Effector memory CD8-positive, alpha-beta T cell (primary cell): ENCODE data around the gene XPO4.
"Not testable (repeated sequence)": the region's sequence is repeated elsewhere in the genome, so short reads cannot be mapped to it uniquely, and the experiment has no call there.

Source experiments
- ATAC-seq: fragments of 150-1000 bp; cut with Tn5 transposase; replicated peaks from 2 replicates; pipeline ENCODE4 v1.10.0; 2021; ENCODE audit warnings: mild to moderate bottlenecking, moderate library complexity
- DNase-seq, 3 experiments: peaks; one replicate each; pipeline ENCODE4 v3.0.0; 2021
- H3K27ac Mint-ChIP-seq, 2 donors: one replicate each; pipeline ENCODE4 v1.8.0; 2022; ENCODE audit warnings: mild to moderate bottlenecking in 2 of 2, mixed read lengths in 2 of 2, moderate library complexity in 2 of 2
- H3K27me3 Mint-ChIP-seq, 2 donors: one replicate each; pipeline ENCODE4 v1.8.0; 2022; ENCODE audit warnings: mixed read lengths in 2 of 2
- H3K36me3 Mint-ChIP-seq: one replicate; pipeline ENCODE4 v1.8.0; 2022; ENCODE audit warnings: mild to moderate bottlenecking, moderate library complexity, mixed read lengths; ENCODE audit not compliant: insufficient read depth
- H3K4me1 Mint-ChIP-seq, 2 donors: one replicate each; pipeline ENCODE4 v1.8.0; 2022; ENCODE audit warnings: low read depth in 2 of 2, mixed read lengths in 2 of 2
- H3K4me3 Mint-ChIP-seq, 2 donors: one replicate each; pipeline ENCODE4 v1.8.0; 2022; ENCODE audit warnings: mild to moderate bottlenecking in 2 of 2, mixed read lengths in 2 of 2, moderate library complexity in 2 of 2
- H3K9me3 Mint-ChIP-seq, 2 donors: one replicate each; pipeline ENCODE4 v1.8.0; 2022; ENCODE audit warnings: mixed read lengths in 2 of 2
- total RNA-seq, 9 experiments: gene quantifications; one replicate each; lab custom pipeline; 2026; lab: John Stamatoyannopoulos, UW

The XPO4 gene
- 82.3 to 155 (median 136) reads per million in 9 experiments for total RNA-seq

- Mint-ChIP-seq H3K36me3 (peaks cover 31% of the 10 kb centered on the region), H3K4me1 (peaks cover 11 to 33% of the 10 kb centered on the region in 2 donors), H3K4me3 (peak within 1 kb of the TSS; percentile 98 to 99), H3K9me3 (no peaks in the 10 kb centered on the region), H3K27me3 (peaks cover 3 to 4% of the 10 kb centered on the region in 2 donors), H3K27ac (peak within 1 kb of the TSS; percentile 97 to 99)
- DNase-seq (peak; percentile 68 to 74 (median 73)), ATAC-seq (peak; percentile 92)
These were observed at the start of gene XPO4 for GRCh38 chr13:20902438-20903163. TSS of gene XPO4 (minus strand) at chr13:20902746. CDS start at chr13:20902738, 8 bp downstream.

GRCh38 chr13:20948001-20948400 is 45.5 kb upstream of the XPO4 start:
- ATAC-seq: not testable (repeated sequence)
- H3K27me3 Mint-ChIP-seq: peaks cover 66 to 79% of the 10 kb centered on the region in 2 donors

GRCh38 chr13:20945952-20946383 is 43.4 kb upstream of the XPO4 start:
- peak overlapping the region in 1 of 2 donors; percentile 60 for H3K4me3 Mint-ChIP-seq

More at GRCh38 chr13:20948001-20948400, 45.5 kb upstream of the XPO4 start:
- DNase-seq, H3K27ac Mint-ChIP-seq, H3K36me3 Mint-ChIP-seq, H3K9me3 Mint-ChIP-seq, H3K4me3 Mint-ChIP-seq: not testable (repeated sequence)
- peaks cover 7 to 10% of the 10 kb centered on the region in 2 donors for H3K4me1 Mint-ChIP-seq

GRCh38 chr13:20942938-20943559 is 40.5 kb upstream of the XPO4 start:
- Mint-ChIP-seq H3K27ac (no peak overlapping the region), H3K4me3 (no peak overlapping the region), H3K9me3 (no peaks in the 10 kb centered on the region), H3K27me3 (peaks cover 57 to 75% of the 10 kb centered on the region in 2 donors), H3K4me1 (peaks cover 7 to 10% of the 10 kb centered on the region in 2 donors), H3K36me3 (peaks cover 13% of the 10 kb centered on the region)
- ATAC-seq: no peak
- DNase-seq: no peak

More at GRCh38 chr13:20945952-20946383, 43.4 kb upstream of the XPO4 start:
- no peak for DNase-seq
- H3K9me3 Mint-ChIP-seq: no peaks in the 10 kb centered on the region
- no peak overlapping the region for H3K27ac Mint-ChIP-seq
- H3K36me3 Mint-ChIP-seq: peaks cover 10% of the 10 kb centered on the region
- ATAC-seq: peak; percentile 49
- H3K4me1 Mint-ChIP-seq: peaks cover 7 to 10% of the 10 kb centered on the region in 2 donors
- H3K27me3 Mint-ChIP-seq: peaks cover 59 to 74% of the 10 kb centered on the region in 2 donors

GRCh38 chr13:20940511-20940910 is 38.0 kb upstream of the XPO4 start:
- H3K9me3 Mint-ChIP-seq, H3K27ac Mint-ChIP-seq, ATAC-seq, H3K4me3 Mint-ChIP-seq, H3K4me1 Mint-ChIP-seq, DNase-seq: not testable (repeated sequence)
- Mint-ChIP-seq H3K36me3 (peaks cover 10% of the 10 kb centered on the region), H3K27me3 (peaks cover 44 to 61% of the 10 kb centered on the region in 2 donors)

- Mint-ChIP-seq H3K27ac (no peak overlapping the region), H3K27me3 (peaks cover 40 to 61% of the 10 kb centered on the region in 2 donors), H3K4me1 (no peaks in the 10 kb centered on the region), H3K4me3 (no peak overlapping the region), H3K9me3 (no peaks in the 10 kb centered on the region), H3K36me3 (peaks cover 10% of the 10 kb centered on the region)
- DNase-seq (no peak), ATAC-seq (no peak)
These were observed 37.5 kb upstream of the XPO4 start for GRCh38 chr13:20940083-20940482.

- H3K9me3 Mint-ChIP-seq: no peaks in the 10 kb centered on the region
- H3K4me1 Mint-ChIP-seq: no peaks in the 10 kb centered on the region
- no peak for DNase-seq
- peaks cover 36 to 59% of the 10 kb centered on the region in 2 donors for H3K27me3 Mint-ChIP-seq
- ATAC-seq: no peak
- no peak overlapping the region for H3K27ac Mint-ChIP-seq
- peaks cover 10% of the 10 kb centered on the region for H3K36me3 Mint-ChIP-seq
- no peak overlapping the region for H3K4me3 Mint-ChIP-seq
These were observed 37.1 kb upstream of the XPO4 start for GRCh38 chr13:20939662-20940061.

- Mint-ChIP-seq H3K36me3 (peaks cover 6% of the 10 kb centered on the region), H3K27ac (no peak overlapping the region), H3K4me3 (no peak overlapping the region), H3K9me3 (no peaks in the 10 kb centered on the region), H3K27me3 (peaks cover 30 to 49% of the 10 kb centered on the region in 2 donors), H3K4me1 (no peaks in the 10 kb centered on the region)
- ATAC-seq: no peak
- DNase-seq: no peak
These were observed 35.8 kb upstream of the XPO4 start for GRCh38 chr13:20938302-20938701.

GRCh38 chr13:20927596-20928257 is 25.2 kb upstream of the XPO4 start:
- no peak for ATAC-seq
- DNase-seq: no peak
- no peak overlapping the region for H3K27ac Mint-ChIP-seq
- H3K27me3 Mint-ChIP-seq: no peaks in the 10 kb centered on the region
- no peaks in the 10 kb centered on the region for H3K36me3 Mint-ChIP-seq
- no peaks in the 10 kb centered on the region for H3K9me3 Mint-ChIP-seq
- no peaks in the 10 kb centered on the region for H3K4me1 Mint-ChIP-seq
- H3K4me3 Mint-ChIP-seq: no peak overlapping the region

GRCh38 chr13:20925395-20925790 is 22.8 kb upstream of the XPO4 start:
- not testable (repeated sequence) for H3K4me1 Mint-ChIP-seq, H3K27ac Mint-ChIP-seq, ATAC-seq, H3K27me3 Mint-ChIP-seq, DNase-seq, H3K4me3 Mint-ChIP-seq, H3K36me3 Mint-ChIP-seq, H3K9me3 Mint-ChIP-seq

- Mint-ChIP-seq H3K27ac (no peak overlapping the region), H3K4me1 (no peaks in the 10 kb centered on the region), H3K4me3 (no peak overlapping the region), H3K9me3 (no peaks in the 10 kb centered on the region), H3K27me3 (no peaks in the 10 kb centered on the region), H3K36me3 (no peaks in the 10 kb centered on the region)
- DNase-seq: peak; percentile 65 to 78 (median 71)
- peak; percentile 70 for ATAC-seq
These were observed 22.3 kb upstream of the XPO4 start for GRCh38 chr13:20924758-20925394.

- DNase-seq (no peak), ATAC-seq (no peak)
- Mint-ChIP-seq H3K27ac (no peak overlapping the region), H3K27me3 (no peaks in the 10 kb centered on the region), H3K36me3 (no peaks in the 10 kb centered on the region), H3K9me3 (no peaks in the 10 kb centered on the region), H3K4me3 (no peak overlapping the region), H3K4me1 (no peaks in the 10 kb centered on the region)
These were observed 20.7 kb upstream of the XPO4 start for GRCh38 chr13:20923272-20923671.

- Mint-ChIP-seq H3K27ac (no peak overlapping the region), H3K4me3 (no peak overlapping the region), H3K27me3 (no peaks in the 10 kb centered on the region), H3K4me1 (no peaks in the 10 kb centered on the region), H3K36me3 (no peaks in the 10 kb centered on the region), H3K9me3 (no peaks in the 10 kb centered on the region)
- DNase-seq (no peak), ATAC-seq (no peak)
These were observed 19.0 kb upstream of the XPO4 start for GRCh38 chr13:20921572-20921971.
